IMR-90 (cell line): ENCODE results near the gene TWIST1.

Source experiments
- CTCF ChIP-seq: conservative IDR thresholded peaks from 2 replicates; pipeline ENCODE4 v1.5.1; 2012; ENCODE audit warnings: mild to moderate bottlenecking, low read depth, low read length, improper control_type of control experiment
- POLR2A ChIP-seq: IDR thresholded peaks from 2 replicates; pipeline ENCODE4 v1.6.1; 2012; ENCODE audit warnings: mild to moderate bottlenecking, low read depth, low read length

- no peak for TF ChIP-seq POLR2A
- no peak for TF ChIP-seq CTCF
Observed at GRCh38 chr7:19099194-19099593, 18.2 kb downstream of the TWIST1 start.
